Type B pancreatic cell (in vitro differentiated cells): Measurements from ENCODE around the gene CMTM5. TPM values are rescaled to one million over a fixed set of nuclear protein-coding genes. Genes with fewer than 3 reads are reported as not detected.

Experiments
- DNase-seq: peaks from one replicate; pipeline ENCODE4 v3.0.0; 2021; ENCODE audit warnings: mixed read lengths; ENCODE audit not compliant: unreplicated experiment; ENCODE audit errors: extremely low spot score
- H3K27ac Mint-ChIP-seq: 2 replicates; pipeline ENCODE4 v1.8.0; 2021; ENCODE audit warnings: mild to moderate bottlenecking, mixed read lengths
- H3K27me3 Mint-ChIP-seq: 2 replicates; pipeline ENCODE4 v1.8.0; 2021; ENCODE audit warnings: mixed read lengths
- H3K36me3 Mint-ChIP-seq: 2 replicates; pipeline ENCODE4 v1.8.0; 2021; ENCODE audit warnings: mixed read lengths
- H3K4me1 Mint-ChIP-seq: one replicate; pipeline ENCODE4 v1.8.0; 2021; ENCODE audit warnings: mixed read lengths; ENCODE audit not compliant: unreplicated experiment
- H3K4me3 Mint-ChIP-seq: 2 replicates; pipeline ENCODE4 v1.8.0; 2021; ENCODE audit warnings: mild to moderate bottlenecking, mixed read lengths
- H3K9me3 Mint-ChIP-seq: 2 replicates; pipeline ENCODE4 v1.8.0; 2021; ENCODE audit warnings: mixed read lengths
- total RNA-seq: library from RNA; stranded (reverse); gene quantifications from 2 replicates; pipeline ENCODE4 v1.2.1, GENCODE V29; 2021; ENCODE audit warnings: low replicate concordance
- TF ChIP-seq, protein P1 (sequence below): fragments of 200-600 bp; sonication (generic); conservative IDR thresholded peaks from 2 replicates; pipeline ENCODE4 v1.5.0; 2021; ENCODE audit warnings: antibody characterized with exemption, mild to moderate bottlenecking

Gene CMTM5
- total RNA-seq, 1 donor from 2014 or later, result 0.19 TPM

DNA sequence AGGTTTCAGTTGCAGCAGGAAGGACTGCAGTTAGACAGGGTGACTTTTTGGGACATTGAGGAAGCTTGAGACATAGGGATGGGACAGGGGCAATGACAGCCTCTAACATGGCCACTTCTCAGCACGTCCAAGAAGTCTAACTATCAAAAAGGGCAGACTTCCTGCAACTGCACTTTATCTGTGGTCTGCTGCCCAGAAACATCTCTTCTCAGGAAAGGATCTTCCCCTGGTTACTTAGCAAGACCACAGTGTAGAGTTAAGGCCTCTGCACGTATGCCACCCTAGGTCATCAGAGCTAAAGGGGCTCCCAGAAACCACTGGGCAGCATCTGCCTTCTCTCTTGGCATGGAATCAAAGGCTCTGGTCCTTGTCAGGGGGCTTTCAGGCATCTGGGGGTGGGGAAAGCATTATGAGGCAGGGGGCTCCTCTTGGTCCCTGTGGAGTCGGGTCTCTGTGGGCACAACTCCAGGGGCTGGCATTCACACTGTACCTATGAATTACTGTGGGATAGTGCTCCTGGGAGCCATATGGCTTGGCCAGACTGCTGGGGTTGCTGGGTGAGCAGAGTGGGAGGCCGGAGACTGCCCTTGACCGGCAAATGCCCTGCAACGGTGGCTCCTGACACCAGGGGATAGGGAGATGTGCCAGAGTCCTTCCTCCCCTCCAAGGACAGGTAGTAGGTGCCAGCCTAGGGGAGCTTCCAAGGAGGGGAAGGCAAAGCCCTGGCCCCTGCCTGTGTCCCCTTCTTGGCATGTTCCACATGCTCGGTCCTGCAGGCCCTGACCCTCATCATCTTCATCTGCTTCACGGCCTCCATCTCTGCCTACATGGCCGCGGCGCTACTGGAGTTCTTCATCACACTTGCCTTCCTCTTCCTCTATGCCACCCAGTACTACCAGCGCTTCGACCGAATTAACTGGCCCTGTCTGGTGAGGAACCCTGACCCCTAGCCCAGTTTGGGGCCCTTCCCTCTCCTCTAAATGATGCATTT, 1.0 kb downstream of the CMTM5 start:
- peaks cover 19% of the 10 kb centered on the region for H3K27me3 Mint-ChIP-seq

DNA sequence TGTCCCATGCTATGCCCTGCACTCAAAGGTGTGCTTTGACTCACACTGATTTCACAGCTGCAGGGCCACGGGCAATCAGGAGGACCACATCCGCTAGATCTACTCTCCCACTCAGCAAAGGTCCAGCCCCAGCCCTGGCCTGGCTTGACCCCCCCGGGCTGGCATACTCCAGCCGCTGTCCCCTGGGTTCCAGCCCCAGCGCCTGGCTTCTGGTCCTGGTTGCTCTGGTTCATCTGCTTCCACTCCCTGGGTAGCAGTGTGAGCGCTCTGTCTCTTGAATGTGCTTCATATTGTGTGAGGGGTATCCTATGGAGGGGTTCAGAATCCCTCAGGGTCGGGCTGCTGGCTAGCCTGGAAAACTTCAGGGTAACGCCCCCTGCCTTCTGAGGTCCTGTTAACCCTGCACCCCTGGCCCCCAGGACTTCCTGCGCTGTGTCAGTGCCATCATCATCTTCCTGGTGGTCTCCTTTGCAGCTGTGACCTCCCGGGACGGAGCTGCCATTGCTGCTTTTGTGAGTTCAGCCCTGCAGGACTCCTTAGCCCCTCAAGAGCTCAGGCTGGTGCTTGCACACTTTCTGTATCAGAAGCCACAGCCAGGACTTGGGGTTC, 1.9 kb downstream of the CMTM5 start:
- no peak for DNase-seq
- Mint-ChIP-seq H3K9me3 (no peaks in the 10 kb centered on the region), H3K36me3 (no peaks in the 10 kb centered on the region), H3K27ac (no peak overlapping the region), H3K27me3 (peaks cover 20% of the 10 kb centered on the region), H3K4me3 (no peak overlapping the region), H3K4me1 (no peaks in the 10 kb centered on the region)
- TF ChIP-seq, protein P1, sequence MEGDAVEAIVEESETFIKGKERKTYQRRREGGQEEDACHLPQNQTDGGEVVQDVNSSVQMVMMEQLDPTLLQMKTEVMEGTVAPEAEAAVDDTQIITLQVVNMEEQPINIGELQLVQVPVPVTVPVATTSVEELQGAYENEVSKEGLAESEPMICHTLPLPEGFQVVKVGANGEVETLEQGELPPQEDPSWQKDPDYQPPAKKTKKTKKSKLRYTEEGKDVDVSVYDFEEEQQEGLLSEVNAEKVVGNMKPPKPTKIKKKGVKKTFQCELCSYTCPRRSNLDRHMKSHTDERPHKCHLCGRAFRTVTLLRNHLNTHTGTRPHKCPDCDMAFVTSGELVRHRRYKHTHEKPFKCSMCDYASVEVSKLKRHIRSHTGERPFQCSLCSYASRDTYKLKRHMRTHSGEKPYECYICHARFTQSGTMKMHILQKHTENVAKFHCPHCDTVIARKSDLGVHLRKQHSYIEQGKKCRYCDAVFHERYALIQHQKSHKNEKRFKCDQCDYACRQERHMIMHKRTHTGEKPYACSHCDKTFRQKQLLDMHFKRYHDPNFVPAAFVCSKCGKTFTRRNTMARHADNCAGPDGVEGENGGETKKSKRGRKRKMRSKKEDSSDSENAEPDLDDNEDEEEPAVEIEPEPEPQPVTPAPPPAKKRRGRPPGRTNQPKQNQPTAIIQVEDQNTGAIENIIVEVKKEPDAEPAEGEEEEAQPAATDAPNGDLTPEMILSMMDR, result no peak

More for the DNA sequence above, 1.0 kb downstream of the CMTM5 start:
- Mint-ChIP-seq H3K4me3 (no peak overlapping the region), H3K36me3 (no peaks in the 10 kb centered on the region), H3K27ac (no peak overlapping the region), H3K4me1 (no peaks in the 10 kb centered on the region), H3K9me3 (no peaks in the 10 kb centered on the region)
- TF ChIP-seq, protein P1, result no peak
- DNase-seq, result no peak

DNA sequence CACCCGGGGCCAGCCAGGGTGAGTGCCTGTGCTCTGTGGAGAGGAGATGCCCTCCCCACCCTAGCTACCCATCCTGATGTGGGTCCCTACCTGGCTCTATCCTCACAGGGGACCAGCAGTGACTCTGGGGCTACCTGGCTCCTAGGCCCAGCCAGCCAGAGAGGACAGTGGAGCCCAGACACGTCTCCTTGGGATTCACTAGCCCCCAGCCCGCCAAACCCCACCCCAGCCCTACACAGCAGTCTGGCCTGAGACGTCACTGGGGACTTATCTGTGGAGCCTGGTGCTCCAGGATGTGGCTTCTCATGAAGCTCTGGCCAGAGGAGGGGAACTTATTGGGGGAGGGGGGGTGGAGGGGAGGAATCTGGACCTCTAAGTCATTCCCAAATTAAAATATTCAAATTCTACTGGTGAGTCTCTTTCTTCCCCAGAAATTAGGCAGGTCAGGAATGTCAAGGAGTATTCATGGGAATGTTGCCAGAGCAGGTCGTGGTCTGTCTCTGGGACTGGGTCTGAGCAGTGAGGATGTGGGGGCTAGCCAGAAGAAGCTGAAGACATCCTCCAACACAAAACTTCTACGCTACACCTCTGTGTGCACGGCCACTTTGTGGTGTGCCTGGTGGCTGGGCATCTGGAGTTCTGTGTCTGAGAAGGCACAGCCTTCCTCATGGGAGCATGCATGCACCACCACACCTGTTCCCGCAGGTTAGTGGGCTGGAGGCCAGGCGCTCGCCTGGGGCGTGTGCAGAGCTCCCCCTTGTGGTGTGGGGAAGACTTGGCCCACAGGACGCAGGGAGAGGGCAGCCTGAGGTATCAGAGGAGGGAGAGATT, 2.7 kb downstream of the CMTM5 start:
- H3K36me3 Mint-ChIP-seq, result no peaks in the 10 kb centered on the region
- no peaks in the 10 kb centered on the region for H3K9me3 Mint-ChIP-seq
- peaks cover 20% of the 10 kb centered on the region for H3K27me3 Mint-ChIP-seq
- DNase-seq, result no peak
- TF ChIP-seq, protein P1, result peak; percentile 88
- H3K27ac Mint-ChIP-seq, result no peak overlapping the region
- no peaks in the 10 kb centered on the region for H3K4me1 Mint-ChIP-seq
- H3K4me3 Mint-ChIP-seq, result no peak overlapping the region

DNA sequence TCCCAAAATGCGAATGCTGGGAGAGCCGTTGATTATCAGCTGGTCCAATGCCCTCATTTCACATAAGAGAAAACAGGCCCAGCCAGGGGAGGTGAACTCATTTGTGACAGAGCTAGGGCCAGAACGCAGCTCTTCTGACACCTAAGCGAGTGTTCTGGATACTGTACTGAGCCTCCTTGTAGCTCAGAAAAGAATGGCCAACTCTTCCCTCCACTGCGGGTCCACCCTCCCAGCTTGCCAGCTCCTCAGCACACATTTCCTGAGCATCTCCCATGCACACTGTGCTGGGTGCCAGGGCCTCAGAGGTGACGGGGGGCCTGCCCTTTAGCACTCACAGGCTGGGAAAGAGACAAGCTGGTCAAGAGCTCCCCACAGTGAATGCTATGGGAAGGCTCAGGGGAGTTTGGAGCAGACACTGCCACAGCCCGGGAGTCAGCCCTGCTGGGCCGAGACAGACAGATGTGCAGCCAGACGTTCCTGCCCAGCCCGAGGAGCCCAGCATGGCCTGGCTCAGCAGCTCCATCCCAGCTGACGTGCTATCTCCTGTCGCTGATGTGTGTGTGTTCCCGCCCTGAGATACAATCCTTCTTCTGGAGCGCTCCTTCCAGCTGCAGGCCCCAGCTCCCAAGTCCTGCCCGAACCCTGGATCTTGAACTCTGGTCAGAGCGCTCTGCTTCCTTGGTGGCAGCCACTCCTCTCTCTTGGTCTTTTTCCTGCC, 3.5 kb downstream of the CMTM5 start:
- Mint-ChIP-seq H3K27ac (no peak overlapping the region), H3K36me3 (no peaks in the 10 kb centered on the region), H3K4me3 (no peak overlapping the region), H3K27me3 (peaks cover 20% of the 10 kb centered on the region), H3K9me3 (no peaks in the 10 kb centered on the region), H3K4me1 (peaks cover 5% of the 10 kb centered on the region)
- DNase-seq, result no peak
- TF ChIP-seq, protein P1, result no peak

DNA sequence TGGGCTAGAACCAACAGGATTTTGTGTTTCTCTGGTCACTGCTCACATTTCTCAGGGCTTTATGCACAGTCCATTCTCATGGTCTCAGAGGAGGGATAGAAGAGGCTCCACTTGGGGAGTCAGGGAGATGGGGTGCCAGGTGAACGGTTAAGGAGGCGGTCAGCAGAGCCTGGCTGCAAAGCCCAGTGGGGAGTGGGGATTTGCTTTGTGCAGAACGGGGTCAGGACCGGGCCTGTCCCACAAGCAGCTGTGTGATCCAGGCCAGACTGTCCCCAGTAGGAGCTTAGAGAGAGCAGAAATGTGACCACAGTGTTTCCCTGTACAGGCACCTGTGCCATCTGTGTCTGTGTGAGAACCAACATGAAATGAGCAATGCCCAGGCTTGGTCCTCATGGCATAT, 4.1 kb downstream of the CMTM5 start:
- Mint-ChIP-seq H3K9me3 (no peaks in the 10 kb centered on the region), H3K4me1 (peaks cover 7% of the 10 kb centered on the region), H3K4me3 (no peak overlapping the region), H3K27me3 (peaks cover 20% of the 10 kb centered on the region), H3K36me3 (no peaks in the 10 kb centered on the region), H3K27ac (no peak overlapping the region)
- no peak for DNase-seq
- TF ChIP-seq, protein P1, result no peak
